GM12878 (cell line): ENCODE measurements around the gene HIVEP3.

ENCODE experiments used
- ATF3 ChIP-seq: IDR thresholded peaks from 2 replicates; pipeline ENCODE4 v1.6.1; 2011; ENCODE audit warnings: low read depth, mild to moderate bottlenecking, low read length, moderate library complexity, borderline replicate concordance; ENCODE audit errors: extremely low read depth
- KDM1A ChIP-seq: fragments of 200-600 bp; sonication (generic); IDR thresholded peaks from 2 replicates; pipeline ENCODE4 v1.6.1; 2016; ENCODE audit warnings: borderline replicate concordance
- MEF2B ChIP-seq: fragments of 450-650 bp; IDR thresholded peaks from 2 replicates; pipeline ENCODE4 v1.6.1; 2018; ENCODE audit warnings: mild to moderate bottlenecking, moderate library complexity; ENCODE audit not compliant: partially characterized antibody, poor library complexity, severe bottlenecking
- POLR2A ChIP-seq: IDR thresholded peaks from 2 replicates; pipeline ENCODE4 v1.6.1; 2011; ENCODE audit warnings: low read depth, mild to moderate bottlenecking, low read length
- POLR2AphosphoS2 ChIP-seq: IDR thresholded peaks from 2 replicates; pipeline ENCODE4 v1.6.1; 2011; ENCODE audit warnings: low read depth, mild to moderate bottlenecking, low read length, improper control_type of control experiment, moderate library complexity
- RAD21 ChIP-seq: IDR thresholded peaks from 2 replicates; pipeline ENCODE4 v1.6.1; 2011; ENCODE audit warnings: mild to moderate bottlenecking, low read depth, low read length, moderate library complexity; ENCODE audit not compliant: insufficient read depth
- SRF ChIP-seq, 2 experiments: IDR thresholded peaks; 2 replicates each; pipeline ENCODE4 v1.6.1; 2011; ENCODE audit warnings: low read depth in 2 of 2, low read length in 2 of 2, mild to moderate bottlenecking in 1 of 2, moderate library complexity in 1 of 2
- TAF1 ChIP-seq: IDR thresholded peaks from 2 replicates; pipeline ENCODE4 v1.6.1; 2011; ENCODE audit warnings: mild to moderate bottlenecking, low read depth, low read length, borderline replicate concordance
- TCF12 ChIP-seq: IDR thresholded peaks from 2 replicates; pipeline ENCODE4 v1.6.1; 2011; ENCODE audit warnings: low read depth, mild to moderate bottlenecking, low read length
- TF ChIP-seq, protein P1 (sequence below), 3 experiments: IDR thresholded peaks in 2 of 3; conservative IDR thresholded peaks in 1 of 3; 2 replicates each; pipeline ENCODE4 v1.5.1; 2011; ENCODE audit warnings: low read depth in 3 of 3, low read length in 3 of 3, mild to moderate bottlenecking in 3 of 3, control low read depth in 2 of 3, moderate library complexity in 2 of 3, inconsistent platforms in 1 of 3, mixed read lengths in 1 of 3; ENCODE audit not compliant: control insufficient read depth in 2 of 3, insufficient read depth in 1 of 3; ENCODE audit errors: extremely low read depth in 1 of 3

- TF ChIP-seq RAD21 (no peak), ATF3 (no peak), SRF (IDR thresholded peaks at IDR 0.05; ENCODE audit: low read depth in 2 of 2, low read length in 2 of 2) (no peak), KDM1A (no peak), POLR2A (no peak), POLR2AphosphoS2 (no peak), TAF1 (no peak), TCF12 (no peak), MEF2B (no peak)
- TF ChIP-seq, protein P1, sequence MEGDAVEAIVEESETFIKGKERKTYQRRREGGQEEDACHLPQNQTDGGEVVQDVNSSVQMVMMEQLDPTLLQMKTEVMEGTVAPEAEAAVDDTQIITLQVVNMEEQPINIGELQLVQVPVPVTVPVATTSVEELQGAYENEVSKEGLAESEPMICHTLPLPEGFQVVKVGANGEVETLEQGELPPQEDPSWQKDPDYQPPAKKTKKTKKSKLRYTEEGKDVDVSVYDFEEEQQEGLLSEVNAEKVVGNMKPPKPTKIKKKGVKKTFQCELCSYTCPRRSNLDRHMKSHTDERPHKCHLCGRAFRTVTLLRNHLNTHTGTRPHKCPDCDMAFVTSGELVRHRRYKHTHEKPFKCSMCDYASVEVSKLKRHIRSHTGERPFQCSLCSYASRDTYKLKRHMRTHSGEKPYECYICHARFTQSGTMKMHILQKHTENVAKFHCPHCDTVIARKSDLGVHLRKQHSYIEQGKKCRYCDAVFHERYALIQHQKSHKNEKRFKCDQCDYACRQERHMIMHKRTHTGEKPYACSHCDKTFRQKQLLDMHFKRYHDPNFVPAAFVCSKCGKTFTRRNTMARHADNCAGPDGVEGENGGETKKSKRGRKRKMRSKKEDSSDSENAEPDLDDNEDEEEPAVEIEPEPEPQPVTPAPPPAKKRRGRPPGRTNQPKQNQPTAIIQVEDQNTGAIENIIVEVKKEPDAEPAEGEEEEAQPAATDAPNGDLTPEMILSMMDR (IDR thresholded peaks at IDR 0.05 in 2 of 3, conservative IDR thresholded peaks at IDR 0.05 in 1 of 3; ENCODE audit: control insufficient read depth in 2 of 3, extremely low read depth in 1 of 3, insufficient read depth in 1 of 3, low read depth in 3 of 3, low read length in 3 of 3), result no peak
Observed at GRCh38 chr1:41777695-41778094, 141.0 kb downstream of the HIVEP3 start.
